ENCODE data around the gene TUBA1C. TPM values are rescaled to one million over a fixed set of nuclear protein-coding genes. Genes with fewer than 3 reads are reported as not detected.

The TUBA1C gene
- total and polyA plus RNA-seq, 2 of the 8 experiments (the other 6 are each of a cell fraction or from before 2014, with no cell fraction given): 504 to 3,101 TPM

DNA sequence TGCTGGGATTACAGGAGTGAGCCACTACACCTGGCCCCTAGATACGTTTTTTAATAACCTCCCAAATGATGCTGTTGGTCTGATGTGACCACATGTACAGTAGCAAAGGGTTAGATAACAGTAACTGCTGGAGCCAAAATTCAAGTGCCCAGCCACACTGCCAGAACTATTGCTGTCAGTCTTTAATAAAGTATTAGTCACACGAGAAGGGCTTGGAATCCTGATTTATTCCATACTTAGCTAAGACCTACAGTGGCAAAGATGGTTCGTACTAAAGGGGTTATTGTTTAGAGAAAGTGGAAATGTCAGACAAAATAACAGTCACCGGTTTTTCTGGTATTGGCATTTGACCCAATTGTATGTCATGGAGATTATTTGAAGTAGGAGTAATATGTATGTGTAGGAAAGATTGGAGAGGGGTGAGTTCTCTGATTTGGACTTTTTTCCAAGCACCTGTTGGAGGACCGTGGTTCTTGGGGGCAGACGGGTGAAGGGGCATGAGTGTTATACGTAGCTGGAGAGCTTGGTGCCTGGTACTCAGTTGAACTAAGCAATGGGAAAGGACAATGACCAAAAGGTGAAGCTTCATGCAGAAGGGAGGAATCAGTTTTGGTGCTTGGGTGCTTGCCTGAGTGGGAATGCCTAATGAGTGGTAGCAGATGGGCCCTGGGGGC, 9.7 kb downstream of the TUBA1C start:
- no peak overlapping the region for H2AFZ ChIP-seq (ENCODE audit: low read length)
- no peak overlapping the region for H2BK15ac ChIP-seq (ENCODE audit: low read length)
- no peaks in the 10 kb centered on the region; the same call in 1 of the 2 replicates for H3K79me1 ChIP-seq (ENCODE audit: low read depth, low read length)
- no peak overlapping the region for H4K91ac ChIP-seq (replicated peaks; ENCODE audit: insufficient read length, low read length)
- H3K27me3 ChIP-seq (replicated peaks in 1 of 4; ENCODE audit: control insufficient read depth in 3 of 4, extremely low read depth in 1 of 4, insufficient read depth in 3 of 4, low read length in 3 of 4): no peaks in the 10 kb centered on the region
- no peak for DNase-seq (ENCODE audit: low read depth in 1 of 2, low spot score in 2 of 2)
- WGBS, 2 experiments (ENCODE audit: extremely low coverage in 1 of 2, insufficient coverage in 1 of 2, insufficient read length in 1 of 2, insufficient replicate concordance in 2 of 2, low coverage in 1 of 2, low lambda C conversion rate in 2 of 2, missing lambda C conversion rate in 1 of 2): 83% methylated on average over 7 of the region's 7 CpGs; no CpG with 5 or more reads in 1 of the 2 experiments
- H3K14ac ChIP-seq (ENCODE audit: insufficient read length): no peak overlapping the region
- H2BK12ac ChIP-seq (ENCODE audit: low read depth, low read length): no peak overlapping the region
- TF ChIP-seq JUND (IDR thresholded peaks at IDR 0.05; ENCODE audit: low read length) (no peak), RXRA (IDR thresholded peaks at IDR 0.05; ENCODE audit: insufficient read depth, low read depth, low read length) (no peak), CHD1 (IDR thresholded peaks at IDR 0.05; ENCODE audit: low read depth, low read length) (no peak), POU5F1 (IDR thresholded peaks at IDR 0.05; ENCODE audit: low read depth, low read length) (no peak), KDM1A (IDR thresholded peaks at IDR 0.05; ENCODE audit: borderline replicate concordance, low read length) (no peak), BCL11A (IDR thresholded peaks at IDR 0.05; ENCODE audit: low read depth in 2 of 2, low read length in 2 of 2) (no peak), JUN (IDR thresholded peaks at IDR 0.05; ENCODE audit: low read depth, low read length) (no peak)
- TF ChIP-seq, protein P1, sequence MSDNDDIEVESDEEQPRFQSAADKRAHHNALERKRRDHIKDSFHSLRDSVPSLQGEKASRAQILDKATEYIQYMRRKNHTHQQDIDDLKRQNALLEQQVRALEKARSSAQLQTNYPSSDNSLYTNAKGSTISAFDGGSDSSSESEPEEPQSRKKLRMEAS (IDR thresholded peaks at IDR 0.05): no peak
- no peak overlapping the region for H4K5ac ChIP-seq (ENCODE audit: insufficient read length, low read depth, low read length)
- no peak overlapping the region for H3K56ac ChIP-seq (replicated peaks; ENCODE audit: insufficient read length, low read depth, low read length)
- no peak overlapping the region for H2BK20ac ChIP-seq (ENCODE audit: low read length)
- ChIA-PET POLR2A (ENCODE audit: partially characterized antibody) (interaction anchor here (1.2 to 6.7 kb wide), 4 partner anchors 9 to 49 kb away, joined by 3 to 111 read pairs (median 5); partner anchors contain the start of genes TROAP and TUBA1C), CTCF (ENCODE audit: partially characterized antibody) (interaction anchor here (1.3 to 17.0 kb wide), 3 partner anchors 10 to 30 kb away, joined by 3 to 172 read pairs (median 5); partner anchors contain the start of gene PRPH)
- H3K9me3 ChIP-seq (ENCODE audit: insufficient read depth in 2 of 2, low read depth in 1 of 2, low read length in 1 of 2): no peaks in the 10 kb centered on the region
- no peak overlapping the region for H3K4me2 ChIP-seq (ENCODE audit: insufficient read depth in 1 of 2, low read depth in 2 of 2, low read length in 2 of 2)
- H2BK5ac ChIP-seq (ENCODE audit: low read depth, low read length): no peak overlapping the region; the same call in 1 of the 2 replicates
- H3K23ac ChIP-seq (ENCODE audit: insufficient read length): no peak overlapping the region
- H3K23me2 ChIP-seq (ENCODE audit: low read depth, low read length): no peaks in the 10 kb centered on the region
- no peak overlapping the region for H2AK5ac ChIP-seq (ENCODE audit: low read depth, low read length)
- no peak overlapping the region for H3K27ac ChIP-seq (ENCODE audit: low read depth, low read length)
- H4K20me1 ChIP-seq (replicated peaks in 1 of 2; ENCODE audit: control insufficient read depth in 1 of 2, insufficient read depth in 2 of 2, low read length in 2 of 2): peaks cover 2 to 6% of the 10 kb centered on the region in 2 experiments
- no peak for FAIRE-seq
- H4K8ac ChIP-seq (ENCODE audit: extremely low read depth, insufficient read depth, low read length): no peak overlapping the region
- no peak overlapping the region for H2BK120ac ChIP-seq (replicated peaks; ENCODE audit: low read depth, low read length)
- H3K18ac ChIP-seq (ENCODE audit: extremely low read depth, low read length): no peak overlapping the region
- H3K4me1 ChIP-seq (replicated peaks in 1 of 4; ENCODE audit: control insufficient read depth in 3 of 4, insufficient read depth in 4 of 4, low read length in 3 of 4): peaks cover 0 to 1% (median under 1%) of the 10 kb centered on the region in 4 experiments; a peak in 3 of 7 replicates
- H3K79me2 ChIP-seq (ENCODE audit: control insufficient read depth in 1 of 2, insufficient read depth in 2 of 2, low read length in 2 of 2): no peaks in the 10 kb centered on the region
- H3K4ac ChIP-seq (replicated peaks; ENCODE audit: insufficient read length, low read depth, low read length): no peak overlapping the region
- H3K4me3 ChIP-seq (ENCODE audit: extremely low read depth in 1 of 4, insufficient read depth in 2 of 4, low read depth in 3 of 4, low read length in 4 of 4): no peak overlapping the region
- peaks cover 17 to 41% (median 33%) of the 10 kb centered on the region in 4 experiments for H3K36me3 ChIP-seq (ENCODE audit: control insufficient read depth in 2 of 4, insufficient read depth in 4 of 4, low read length in 3 of 4)
- no peak overlapping the region; a peak in 1 of 7 replicates for H3K9ac ChIP-seq (replicated peaks in 1 of 4; ENCODE audit: extremely low read depth in 1 of 4, low read depth in 3 of 4, low read length in 3 of 4)

Data from H1 (cell line).